CD14-positive monocyte (primary cell): ENCODE measurements around the gene RNASE13. TPM values are rescaled to one million over a fixed set of nuclear protein-coding genes. Genes with fewer than 3 reads are reported as not detected.

Experiments used
- DNase-seq, 3 donors: peaks; one replicate each; pipeline ENCODE4 v3.0.0-alpha.2; 2011 to 2022
- H2AFZ ChIP-seq: 2 replicates; pipeline ENCODE4 v1.6.0; 2012; ENCODE audit warnings: mild to moderate bottlenecking, low read depth, low read length, inconsistent platforms; ENCODE audit not compliant: insufficient read depth, poor library complexity, severe bottlenecking
- H3K27ac ChIP-seq, 2 donors: 1 replicate in 1 of 2; 2 replicates in 1 of 2; pipeline ENCODE4 v1.5.1; 2012 to 2013; ENCODE audit warnings: low read length in 2 of 2, control low read depth in 1 of 2, inconsistent platforms in 1 of 2, low read depth in 1 of 2, mild to moderate bottlenecking in 1 of 2
- H3K27me3 ChIP-seq, 2 donors: one replicate each; pipeline versions ENCODE4 v1.6.0 to v1.6.1; 2011 to 2013; ENCODE audit warnings: low read length in 2 of 2; ENCODE audit not compliant: control insufficient read depth in 2 of 2, insufficient read depth in 2 of 2
- H3K36me3 ChIP-seq, 2 donors: replicated peaks in 1 of 2; 1 replicate in 1 of 2; 2 replicates in 1 of 2; pipeline versions ENCODE4 v1.5.1 to v1.6.1; 2012 to 2013; ENCODE audit warnings: low read length in 2 of 2, control low read depth in 1 of 2, inconsistent platforms in 1 of 2, mild to moderate bottlenecking in 1 of 2; ENCODE audit not compliant: insufficient read depth in 2 of 2, control insufficient read depth in 1 of 2
- H3K4me1 ChIP-seq, 2 donors: 1 replicate in 1 of 2; 2 replicates in 1 of 2; pipeline versions ENCODE4 v1.5.1 to v1.6.1; 2012 to 2013; ENCODE audit warnings: low read length in 2 of 2, control low read depth in 1 of 2, inconsistent platforms in 1 of 2, mild to moderate bottlenecking in 1 of 2, moderate library complexity in 1 of 2; ENCODE audit not compliant: insufficient read depth in 2 of 2, control insufficient read depth in 1 of 2
- H3K4me2 ChIP-seq: replicated peaks from 2 replicates; pipeline ENCODE3; 2012; ENCODE audit warnings: low read length, moderate library complexity, mild to moderate bottlenecking; ENCODE audit not compliant: poor library complexity, severe bottlenecking; ENCODE audit errors: extremely low read depth
- H3K4me3 ChIP-seq, 3 experiments: fragments of 200-600 bp in 1 of 3; sonication (generic) in 1 of 3; replicated peaks in 1 of 3; 1 replicate in 2 of 3; 2 replicates in 1 of 3; pipeline ENCODE4 v1.5.1; 2011 to 2013; ENCODE audit warnings: low read length in 3 of 3, mild to moderate bottlenecking in 3 of 3, control low read depth in 2 of 3, low read depth in 2 of 3, inconsistent platforms in 1 of 3, moderate library complexity in 1 of 3
- H3K79me2 ChIP-seq: 2 replicates; pipeline ENCODE4 v1.6.0; 2012; ENCODE audit warnings: mild to moderate bottlenecking, control low read depth, inconsistent platforms, low read length, moderate library complexity; ENCODE audit not compliant: insufficient read depth
- H3K9ac ChIP-seq: 2 replicates; pipeline ENCODE4 v1.6.0; 2017; ENCODE audit warnings: low read length, mild to moderate bottlenecking; ENCODE audit not compliant: insufficient read depth, poor library complexity, severe bottlenecking
- H3K9me3 ChIP-seq, 2 donors: replicated peaks in 1 of 2; 1 replicate in 1 of 2; 2 replicates in 1 of 2; pipeline versions ENCODE4 v1.5.1 to v1.6.1; 2012 to 2013; ENCODE audit warnings: low read length in 2 of 2, control low read depth in 1 of 2; ENCODE audit not compliant: control insufficient read depth in 1 of 2, insufficient read depth in 1 of 2
- H4K20me1 ChIP-seq: 2 replicates; pipeline ENCODE4 v1.6.0; 2012; ENCODE audit warnings: mild to moderate bottlenecking, low read length, control low read depth, moderate library complexity; ENCODE audit not compliant: insufficient read depth
- H3K27ac Mint-ChIP-seq, 7 donors: one replicate each; pipeline ENCODE4 v1.8.0; 2020; ENCODE audit warnings: mild to moderate bottlenecking in 7 of 7, mixed read lengths in 7 of 7, moderate library complexity in 6 of 7, inconsistent platforms in 2 of 7
- H3K27me3 Mint-ChIP-seq, 3 donors: one replicate each; pipeline ENCODE4 v1.8.0; 2021 to 2022; ENCODE audit warnings: low read depth in 3 of 3, mild to moderate bottlenecking in 3 of 3, mixed read lengths in 3 of 3, moderate library complexity in 3 of 3, inconsistent platforms in 1 of 3
- H3K36me3 Mint-ChIP-seq, 2 donors: one replicate each; pipeline ENCODE4 v1.8.0; 2020; ENCODE audit warnings: mixed read lengths in 2 of 2, inconsistent platforms in 1 of 2, mild to moderate bottlenecking in 1 of 2
- H3K4me1 Mint-ChIP-seq: one replicate; pipeline ENCODE4 v1.8.0; 2020; ENCODE audit warnings: mild to moderate bottlenecking, mixed read lengths
- H3K4me3 Mint-ChIP-seq, 2 donors: one replicate each; pipeline ENCODE4 v1.8.0; 2020; ENCODE audit warnings: mild to moderate bottlenecking in 2 of 2, mixed read lengths in 2 of 2, moderate library complexity in 1 of 2
- H3K9me3 Mint-ChIP-seq, 7 donors: one replicate each; pipeline ENCODE4 v1.8.0; 2020 to 2022; ENCODE audit warnings: mixed read lengths in 7 of 7, mild to moderate bottlenecking in 6 of 7, moderate library complexity in 6 of 7, inconsistent platforms in 2 of 7
- WGBS: methylation state at CpG from one replicate; pipeline ENCODE4 v1.1.5; 2013; ENCODE audit warnings: missing lambda C conversion rate; ENCODE audit not compliant: insufficient coverage; 5-methylcytosine and 5-hydroxymethylcytosine counted together
- intact Hi-C, 2 donors: fragments of 100-400 bp; cut with micrococcal nuclease; formaldehyde crosslinking; loops; one replicate each; pipeline versions ENCODE4 v1.15.0 to v1.15.1; 2023
- polyA plus RNA-seq, 3 donors: library from polyadenylated mRNA; depleted of rRNA in 1 of 3; unstranded in 2 of 3; stranded (reverse) in 1 of 3; fragments of 300-500 nt in 2 of 3; fragments of >200 nt in 1 of 3; fragmentation: Illumina TruSeq in 2 of 3; gene quantifications; 1 replicate in 2 of 3; 2 replicates in 1 of 3; pipeline ENCODE4 v1.2.3, GENCODE V29; 2012 to 2021
- TF ChIP-seq, protein P1 (sequence below): fragments of 200-600 bp; IDR thresholded peaks from one replicate; pipeline ENCODE4 v1.8.0; 2022; ENCODE audit warnings: antibody characterized with exemption, mild to moderate bottlenecking

RNASE13 gene
- polyA plus RNA-seq, 3 donors = 0.39 TPM; not detected in 2

DNA sequence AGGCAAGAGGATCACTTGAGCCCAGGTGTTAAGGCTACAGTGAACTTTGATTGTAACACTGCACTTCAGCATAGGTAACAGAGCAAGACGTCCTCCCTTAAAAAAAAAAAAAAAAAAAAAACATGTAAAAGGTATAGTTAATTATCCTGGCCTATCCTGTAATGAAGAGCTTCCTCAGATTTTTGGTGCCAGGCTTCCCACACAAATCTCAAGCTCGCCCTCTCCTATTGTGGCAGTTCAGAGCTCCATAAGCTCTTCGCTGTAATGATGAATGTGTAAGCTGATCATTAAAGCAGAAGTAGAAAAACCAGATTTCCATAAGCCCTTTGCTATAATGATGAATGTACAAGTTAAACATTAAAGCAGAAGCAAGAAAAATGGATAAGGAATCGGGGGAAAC lies 37.5 kb downstream of the RNASE13 start:
- Histone ChIP-seq H2AFZ (no peak overlapping the region), H3K4me1 (no peaks in the 10 kb centered on the region), H3K79me2 (peaks cover 2% of the 10 kb centered on the region), H3K4me3 (no peak overlapping the region), H3K9me3 (no peaks in the 10 kb centered on the region), H3K4me2 (no peak overlapping the region), H3K27me3 (no peaks in the 10 kb centered on the region), H4K20me1 (no peaks in the 10 kb centered on the region), H3K36me3 (peaks cover 51 to 55% of the 10 kb centered on the region in 2 donors), H3K27ac (no peak overlapping the region), H3K9ac (no peak overlapping the region)
- peaks cover 0 to 1% (median 0%) of the 10 kb centered on the region in 7 donors for H3K9me3 Mint-ChIP-seq
- no CpG with 5 or more reads among the region's 4 CpGs for WGBS
- no peak overlapping the region for H3K4me3 Mint-ChIP-seq
- intact Hi-C loops = no loop called here
- TF ChIP-seq, protein P1, sequence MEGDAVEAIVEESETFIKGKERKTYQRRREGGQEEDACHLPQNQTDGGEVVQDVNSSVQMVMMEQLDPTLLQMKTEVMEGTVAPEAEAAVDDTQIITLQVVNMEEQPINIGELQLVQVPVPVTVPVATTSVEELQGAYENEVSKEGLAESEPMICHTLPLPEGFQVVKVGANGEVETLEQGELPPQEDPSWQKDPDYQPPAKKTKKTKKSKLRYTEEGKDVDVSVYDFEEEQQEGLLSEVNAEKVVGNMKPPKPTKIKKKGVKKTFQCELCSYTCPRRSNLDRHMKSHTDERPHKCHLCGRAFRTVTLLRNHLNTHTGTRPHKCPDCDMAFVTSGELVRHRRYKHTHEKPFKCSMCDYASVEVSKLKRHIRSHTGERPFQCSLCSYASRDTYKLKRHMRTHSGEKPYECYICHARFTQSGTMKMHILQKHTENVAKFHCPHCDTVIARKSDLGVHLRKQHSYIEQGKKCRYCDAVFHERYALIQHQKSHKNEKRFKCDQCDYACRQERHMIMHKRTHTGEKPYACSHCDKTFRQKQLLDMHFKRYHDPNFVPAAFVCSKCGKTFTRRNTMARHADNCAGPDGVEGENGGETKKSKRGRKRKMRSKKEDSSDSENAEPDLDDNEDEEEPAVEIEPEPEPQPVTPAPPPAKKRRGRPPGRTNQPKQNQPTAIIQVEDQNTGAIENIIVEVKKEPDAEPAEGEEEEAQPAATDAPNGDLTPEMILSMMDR = no peak
- no peak for DNase-seq
- H3K4me1 Mint-ChIP-seq = no peaks in the 10 kb centered on the region
- peaks cover 48 to 56% of the 10 kb centered on the region in 2 donors for H3K36me3 Mint-ChIP-seq
- no peak overlapping the region for H3K27ac Mint-ChIP-seq
- H3K27me3 Mint-ChIP-seq = peaks cover 0 to 3% (median 0%) of the 10 kb centered on the region in 3 donors

DNA sequence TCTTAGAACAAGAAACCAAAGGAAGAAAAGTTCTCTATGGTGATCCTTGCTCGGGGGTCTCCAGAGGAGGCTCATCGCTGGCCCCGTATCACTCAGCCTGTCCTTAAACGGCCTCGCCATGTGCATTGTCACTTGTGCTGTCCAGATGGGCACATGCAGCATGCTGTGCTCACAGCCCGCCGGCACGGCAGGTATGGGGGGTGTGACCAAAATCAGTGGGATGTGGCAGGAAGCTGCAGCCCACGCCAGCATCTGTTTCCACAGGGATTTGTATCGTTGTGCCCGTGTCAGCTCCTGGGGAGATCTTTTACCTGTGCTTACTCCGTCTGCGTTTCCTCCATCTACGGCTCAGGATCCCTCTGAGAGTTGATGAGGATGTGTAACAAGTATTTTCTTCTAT lies 38.1 kb downstream of the RNASE13 start:
- H3K27ac ChIP-seq = no peak overlapping the region
- H3K27me3 ChIP-seq = no peaks in the 10 kb centered on the region
- H3K36me3 ChIP-seq = peaks cover 53 to 61% of the 10 kb centered on the region in 2 donors
- no peak overlapping the region for H3K4me3 ChIP-seq
- TF ChIP-seq, protein P1 = no peak
- H3K79me2 ChIP-seq = peaks cover 8% of the 10 kb centered on the region
- H3K9ac ChIP-seq = no peak overlapping the region
- H4K20me1 ChIP-seq = no peaks in the 10 kb centered on the region
- no peak overlapping the region for H2AFZ ChIP-seq
- H3K4me3 Mint-ChIP-seq = no peak overlapping the region
- DNase-seq = no peak
- peaks cover 52 to 62% of the 10 kb centered on the region in 2 donors for H3K36me3 Mint-ChIP-seq
- H3K9me3 ChIP-seq = no peaks in the 10 kb centered on the region
- 95% methylated on average over 13 of the region's 14 CpGs for WGBS
- intact Hi-C loops = no loop called here
- H3K4me1 Mint-ChIP-seq = peaks cover 3% of the 10 kb centered on the region
- H3K27ac Mint-ChIP-seq = no peak overlapping the region
- H3K9me3 Mint-ChIP-seq = peaks cover 0 to 1% (median 0%) of the 10 kb centered on the region in 7 donors
- no peak overlapping the region for H3K4me2 ChIP-seq
- H3K4me1 ChIP-seq = no peaks in the 10 kb centered on the region
- H3K27me3 Mint-ChIP-seq = peaks cover 0 to 3% (median 0%) of the 10 kb centered on the region in 3 donors
